ENCODE measurements around the gene NOL4L.

NOL4L gene

GRCh38 chr20:32518593-32519380 is 66.3 kb downstream of the NOL4L start:
- FAIRE-seq, result no peak

GRCh38 chr20:32517914-32518592 is 67.1 kb downstream of the NOL4L start:
- no peak for FAIRE-seq

- FAIRE-seq, result no peak
These were observed 67.6 kb downstream of the NOL4L start for GRCh38 chr20:32517518-32517873.

DNA sequence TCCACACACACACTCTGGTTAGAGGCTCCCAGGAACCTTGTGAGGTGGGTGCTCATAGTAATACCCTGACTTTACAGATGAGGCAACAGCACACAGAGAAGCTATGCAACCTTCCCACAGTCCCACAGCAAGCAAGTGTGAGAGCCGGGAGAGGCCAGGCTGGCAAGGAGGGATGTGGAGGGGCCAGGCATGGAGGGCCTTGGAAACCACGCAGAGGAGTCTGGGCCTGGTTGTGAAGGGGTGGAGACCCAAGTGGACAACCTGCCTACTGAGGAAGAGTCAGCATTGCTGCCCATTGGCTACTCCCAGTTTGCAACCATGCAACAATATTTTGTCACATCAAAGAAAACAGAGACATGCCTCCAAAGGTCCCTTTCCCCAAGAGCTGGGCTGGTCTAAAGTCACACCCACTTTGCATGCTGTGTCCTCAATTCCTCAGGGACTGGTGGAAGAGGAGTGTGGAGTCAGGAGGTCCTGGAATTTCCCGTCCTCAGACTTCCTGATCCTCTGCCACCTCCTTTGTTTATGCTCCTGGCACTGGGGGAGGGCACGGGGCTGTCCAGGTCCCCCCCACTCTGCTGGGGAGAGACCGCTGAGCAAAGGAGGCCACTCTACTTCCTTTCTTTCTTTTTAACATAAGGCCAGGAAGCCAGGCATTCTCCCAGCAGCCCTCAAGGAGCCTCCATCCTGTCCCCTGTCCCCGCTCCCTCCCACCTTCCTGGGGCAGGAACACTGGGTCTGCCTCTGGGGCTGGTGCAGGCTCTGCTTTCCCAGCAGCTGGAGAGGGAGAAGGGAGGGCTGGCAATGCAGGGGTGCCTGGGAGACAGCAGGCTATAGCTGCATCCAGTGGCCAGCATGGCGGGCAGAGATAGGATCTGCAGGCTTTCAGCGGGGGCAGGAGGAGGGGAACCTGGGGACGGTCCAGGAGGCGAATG is 68.3 kb downstream of the NOL4L start:
- no peak for FAIRE-seq

GRCh38 chr20:32515631-32516101 is 69.5 kb downstream of the NOL4L start:
- FAIRE-seq, result no peak

DNA sequence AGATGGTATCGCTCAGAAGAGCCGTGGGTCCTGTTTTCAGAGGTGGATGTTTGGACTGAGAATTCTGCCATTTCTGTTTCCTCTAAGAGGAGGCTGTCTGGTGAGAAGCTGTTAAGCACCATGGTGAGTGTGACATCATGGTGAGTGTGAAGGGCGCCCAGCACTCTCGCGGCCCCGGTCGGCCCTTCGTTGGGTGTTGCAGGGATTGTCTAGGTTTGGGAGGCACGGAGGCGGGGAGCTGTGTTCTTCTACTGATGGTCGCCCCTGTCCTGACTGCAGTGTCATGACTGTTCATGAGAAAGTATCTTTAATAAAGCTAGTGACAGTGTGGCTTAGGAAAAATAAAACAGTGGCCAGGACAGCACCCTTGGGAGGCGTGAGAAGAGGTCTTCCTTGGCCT is 70.4 kb downstream of the NOL4L start:
- no peak for FAIRE-seq

DNA sequence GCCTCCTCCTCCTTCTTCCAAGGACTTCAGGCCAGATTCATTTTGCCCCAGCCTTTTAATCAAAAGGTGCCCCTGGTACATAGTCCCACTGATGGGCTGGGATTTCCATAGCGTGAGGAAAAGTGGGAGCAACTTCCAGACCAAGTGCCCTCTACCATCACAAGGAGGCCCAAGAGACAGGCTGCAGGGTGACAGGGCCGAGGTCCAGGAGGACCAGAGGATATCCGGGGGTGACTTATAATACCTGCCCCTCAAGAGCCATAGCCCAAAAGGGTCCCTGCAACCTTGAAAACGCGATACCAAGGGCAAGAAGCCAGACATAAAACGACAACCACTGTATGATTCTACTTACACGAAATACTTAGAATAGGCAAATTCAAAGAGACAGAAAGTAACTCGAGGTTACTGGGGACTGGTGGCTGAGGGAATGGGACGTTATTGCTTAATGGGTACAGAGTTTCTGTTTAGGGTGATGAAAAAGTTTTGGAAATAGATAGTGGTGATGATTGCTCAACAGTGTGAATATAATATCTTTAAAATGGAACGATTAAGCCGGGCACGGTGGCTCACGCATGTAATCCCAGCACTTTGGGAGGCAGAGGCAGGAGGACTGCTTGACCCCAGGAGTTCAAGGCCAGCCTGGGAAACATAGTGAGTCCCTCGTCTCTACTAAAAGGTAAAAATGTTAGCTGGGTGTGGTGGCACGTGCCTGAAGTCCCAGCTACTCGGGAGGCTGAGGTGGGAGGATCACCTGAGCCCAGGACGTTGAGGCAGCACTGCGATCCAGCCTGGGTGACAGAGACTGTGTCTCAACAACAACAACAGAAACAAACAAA is 71.9 kb downstream of the NOL4L start:
- no peak for FAIRE-seq

DNA sequence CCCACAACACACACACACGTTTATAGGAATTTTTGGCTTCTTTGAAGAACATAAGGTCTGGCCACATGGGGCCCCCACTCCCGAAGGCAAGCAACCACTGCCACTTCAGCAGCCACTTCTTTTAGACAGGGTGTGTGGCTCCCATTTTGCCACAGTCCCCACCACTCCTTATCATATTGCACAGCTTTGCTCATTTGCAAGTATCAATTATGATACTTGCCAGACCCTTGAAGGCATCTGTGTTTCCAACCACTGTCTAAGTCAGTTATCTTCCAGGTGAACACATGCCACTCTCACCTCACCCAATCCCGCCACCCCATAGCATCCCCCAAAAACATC is 73.1 kb downstream of the NOL4L start:
- no peak for FAIRE-seq

DNA sequence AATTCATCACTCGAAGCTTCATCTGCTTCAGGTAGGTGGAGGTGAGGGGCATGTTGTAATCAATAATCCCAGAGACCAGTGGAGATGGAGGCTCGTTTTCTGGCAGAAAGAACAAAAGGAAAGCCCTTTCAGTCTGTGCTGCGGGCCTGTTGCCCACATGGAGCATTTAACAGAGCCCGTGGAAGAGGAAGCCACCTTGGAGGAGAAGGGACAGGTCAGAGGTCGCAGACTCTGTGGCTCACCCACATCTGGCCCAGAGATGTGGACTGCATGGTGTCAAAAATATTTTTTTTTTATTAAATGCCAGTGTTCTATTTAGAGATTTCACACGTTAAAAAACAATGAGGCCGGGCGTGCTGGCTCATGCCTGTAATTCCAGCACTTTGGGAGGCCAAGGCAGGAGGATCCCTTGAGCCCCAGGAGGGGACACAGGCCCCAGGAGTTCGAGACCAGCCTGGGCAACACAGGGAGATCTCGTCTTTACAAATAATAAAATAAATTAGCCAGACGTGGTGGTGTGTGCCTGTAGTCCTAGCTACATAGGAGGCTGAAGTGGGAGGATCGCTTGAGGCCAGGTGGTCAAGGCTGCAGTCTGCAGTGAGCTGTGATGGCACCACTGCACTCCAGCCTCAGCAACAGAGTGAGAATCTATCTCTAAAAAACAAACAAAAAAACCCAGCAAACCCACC is 73.6 kb downstream of the NOL4L start:
- FAIRE-seq, result no peak

DNA sequence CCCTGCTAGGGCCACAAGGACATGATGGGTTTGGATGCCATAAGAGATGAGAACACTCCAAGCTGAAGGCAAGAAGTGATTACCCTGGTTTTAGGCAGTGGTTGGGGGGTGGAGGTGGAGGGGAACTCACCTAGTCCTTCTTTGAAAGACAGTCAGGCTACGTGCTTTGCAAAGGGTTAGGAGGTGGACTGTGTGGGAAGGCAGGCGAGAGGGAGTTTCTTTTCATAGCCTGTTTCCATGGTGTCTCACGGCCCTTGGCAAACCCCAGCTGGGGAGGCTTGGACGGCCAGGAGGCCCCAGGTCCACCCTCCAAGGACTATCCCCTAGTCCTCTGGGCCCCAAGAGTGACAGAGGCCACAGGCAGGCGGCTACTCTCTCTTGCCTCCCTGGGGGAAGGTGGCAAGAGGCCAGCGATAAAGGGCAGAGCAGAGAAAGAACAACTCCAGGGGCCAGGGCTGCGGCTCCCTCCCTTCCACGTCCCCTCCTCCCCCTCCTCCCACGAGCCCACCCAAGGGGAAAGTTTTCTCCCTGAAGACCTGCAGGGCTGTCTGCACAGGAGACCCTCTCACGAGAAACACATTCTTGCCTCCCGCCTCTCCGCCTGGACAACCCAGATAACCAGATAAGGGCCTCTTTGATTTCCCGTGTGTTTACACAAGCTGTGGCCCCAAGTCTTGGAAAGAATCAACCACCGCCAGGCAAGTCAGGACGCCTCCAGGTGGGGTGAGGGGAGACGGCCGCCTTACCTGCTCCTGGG is 74.4 kb downstream of the NOL4L start:
- FAIRE-seq, result no peak

GRCh38 chr20:32510120-32510600 is 75.0 kb downstream of the NOL4L start:
- FAIRE-seq, result no peak

GRCh38 chr20:32509639-32510066 is 75.5 kb downstream of the NOL4L start:
- no peak for FAIRE-seq

DNA sequence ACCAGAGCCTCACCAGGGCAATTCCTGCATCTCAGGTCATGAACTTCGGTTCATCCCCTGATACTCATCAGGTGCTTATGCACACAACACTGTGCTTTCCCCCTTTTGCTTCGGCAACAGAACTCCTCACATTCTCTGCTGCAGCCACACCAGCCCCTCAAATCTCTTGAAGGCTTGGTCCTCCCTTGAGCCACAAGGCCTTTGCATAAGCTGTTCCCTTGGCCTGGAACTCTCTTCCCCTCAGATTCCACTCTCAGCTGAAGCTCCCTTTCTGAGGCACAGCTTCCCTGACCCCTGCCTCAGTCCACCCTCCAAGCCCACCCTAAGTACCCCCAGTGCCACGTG is 76.4 kb downstream of the NOL4L start:
- no peak for FAIRE-seq

GRCh38 chr20:32507998-32508774 is 76.9 kb downstream of the NOL4L start:
- no peak for FAIRE-seq

DNA sequence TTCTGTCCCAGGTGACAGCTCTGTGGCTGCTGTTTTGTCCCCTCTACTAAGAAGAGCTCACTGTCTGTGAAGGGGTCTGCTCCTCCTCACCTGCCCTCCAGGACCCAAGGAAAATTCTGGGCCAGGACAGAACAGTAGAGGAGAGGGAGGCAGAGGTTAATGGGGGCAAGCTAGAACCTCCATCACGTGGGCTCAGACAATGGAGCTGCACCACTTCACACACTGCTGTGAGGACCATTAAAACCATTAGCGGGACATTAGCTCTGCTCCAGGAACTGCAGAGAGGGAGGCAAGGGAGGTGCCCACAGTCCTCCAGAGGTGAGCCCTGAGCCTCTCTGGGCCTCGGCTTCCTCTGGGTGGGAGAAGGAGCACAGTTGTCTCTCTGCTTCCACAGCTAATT is 78.4 kb downstream of the NOL4L start:
- no peak for FAIRE-seq

GRCh38 chr20:32505723-32506473 is 79.2 kb downstream of the NOL4L start:
- FAIRE-seq, result no peak

DNA sequence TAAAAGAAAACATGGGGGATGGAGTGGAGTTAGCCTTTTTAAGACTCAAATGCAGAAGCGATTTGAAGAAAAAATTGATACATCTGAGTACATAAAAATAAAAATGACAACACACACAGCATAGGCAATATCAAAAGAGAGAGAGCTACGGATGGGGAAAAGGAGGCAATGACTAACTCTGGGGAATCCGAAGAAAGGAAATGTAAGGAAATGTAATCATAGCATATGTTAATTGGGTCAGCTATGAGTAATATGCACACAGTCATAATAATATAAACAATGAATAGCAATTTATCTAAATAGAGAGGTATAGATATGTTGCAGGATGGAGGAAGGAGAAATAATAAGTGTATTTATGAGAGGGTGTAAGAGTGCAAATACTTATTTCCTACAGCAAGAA is 83.4 kb downstream of the NOL4L start:
- no peak for FAIRE-seq

GRCh38 chr20:32497589-32498224 is 87.4 kb downstream of the NOL4L start:
- FAIRE-seq, result no peak

Measured in islet of Langerhans (tissue), 1 donor.